Testis (tissue), 3 donors: ENCODE results near the gene ADIRF. TPM values are rescaled to one million over a fixed set of nuclear protein-coding genes. Genes with fewer than 3 reads are reported as not detected.

Source experiments
- DNase-seq: peaks from one replicate; pipeline ENCODE4 v3.0.0-alpha.2; 2019
- H3K27ac ChIP-seq, 2 donors: fragments of 200-600 bp; sonication (generic); one replicate each; pipeline ENCODE4 v1.5.1; 2019
- H3K27me3 ChIP-seq: fragments of 200-600 bp; sonication (generic); one replicate; pipeline ENCODE4 v1.5.1; 2019
- H3K36me3 ChIP-seq: fragments of 200-600 bp; sonication (generic); one replicate; pipeline ENCODE4 v1.5.1; 2017; ENCODE audit warnings: low read depth; ENCODE audit errors: missing control alignments
- H3K4me1 ChIP-seq: fragments of 200-600 bp; sonication (generic); one replicate; pipeline ENCODE4 v1.5.1; 2019
- H3K4me3 ChIP-seq, 2 donors: fragments of 200-600 bp; sonication (generic); one replicate each; pipeline ENCODE4 v1.5.1; 2017 to 2019
- H3K9me3 ChIP-seq: fragments of 200-600 bp; sonication (generic); one replicate; pipeline ENCODE4 v1.5.1; 2017
- POLR2A ChIP-seq: fragments of 450-650 bp; IDR thresholded peaks from one replicate; pipeline ENCODE4 v1.6.1; 2017; ENCODE audit warnings: antibody characterized with exemption, mild to moderate bottlenecking, moderate library complexity
- WGBS, 2 donors: methylation state at CpG; one replicate each; pipeline ENCODE4 v1.1.5; 2018; 5-methylcytosine and 5-hydroxymethylcytosine counted together
- intact Hi-C: fragments of 100-400 bp; cut with DNase I; formaldehyde crosslinking; loops from one replicate; pipeline ENCODE4 v1.15.1; 2023; ENCODE audit warnings: low total_unique reads
- polyA plus RNA-seq: library from polyadenylated mRNA; stranded (reverse); fragments of 350-450 nt; fragmentation: Illumina TruSeq; extraction: RNeasy Lipid Tissue Mini Kit (QIAGEN cat#74804); gene quantifications from one replicate; pipeline ENCODE4 v1.2.3, GENCODE V29; 2014; ENCODE audit warnings: low read depth, low replicate concordance; ENCODE audit not compliant: insufficient read depth
- total RNA-seq, 2 donors: library from RNA; depleted of rRNA; stranded (reverse); fragments of >200 nt; gene quantifications; one replicate each; pipeline ENCODE4 v1.2.3, GENCODE V29; 2016
- TF ChIP-seq, protein P1 (sequence below), 3 experiments: fragments of 450-650 bp in 2 of 3; fragments of 200-600 bp in 1 of 3; sonication (generic) in 1 of 3; IDR thresholded peaks; one replicate each; pipeline ENCODE4 v1.5.1; 2016 to 2019; ENCODE audit warnings: antibody characterized with exemption in 3 of 3, mild to moderate bottlenecking in 2 of 3, moderate library complexity in 1 of 3

Gene ADIRF
- total and polyA plus RNA-seq, 3 donors from 2014 or later: 21.4 to 85.6 (median 35.0) TPM

DNA sequence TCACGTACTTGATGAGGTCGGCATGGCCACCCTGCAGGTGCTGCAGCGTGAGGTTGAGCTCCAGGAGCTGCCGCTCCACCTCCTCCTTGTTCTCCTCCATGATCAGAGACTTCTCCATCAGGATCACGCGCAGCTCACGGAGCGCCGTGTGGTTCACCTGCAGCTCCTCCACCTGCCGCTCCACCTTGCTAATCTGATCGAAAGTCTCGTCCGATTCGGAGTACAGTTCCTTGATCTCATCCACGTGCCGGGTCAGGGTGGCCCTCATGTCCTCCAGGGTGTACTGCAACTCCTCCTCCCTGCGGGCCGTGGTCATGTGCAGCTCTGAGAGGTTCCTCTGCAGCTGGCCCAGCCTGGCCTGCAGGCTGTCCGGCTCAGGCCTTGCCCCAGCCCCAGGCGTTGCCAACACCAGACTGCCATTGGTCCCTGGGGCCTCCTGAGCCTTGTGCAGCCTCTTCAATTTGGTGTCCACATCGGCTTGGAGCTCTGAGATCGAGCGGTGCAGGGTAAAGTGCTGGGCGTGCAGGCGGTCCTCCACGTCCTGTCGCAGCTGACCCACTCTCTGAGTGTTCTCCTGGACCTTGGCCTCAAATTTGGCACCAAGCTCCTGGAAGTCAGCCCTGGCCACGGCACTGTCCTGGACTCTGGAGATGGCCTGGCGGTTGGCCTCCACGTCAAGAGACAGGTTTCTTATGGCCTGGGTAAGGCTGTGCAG is 24.8 kb upstream of the ADIRF start:
- Histone ChIP-seq H3K9me3 (no peaks in the 10 kb centered on the region), H3K4me1 (peaks cover 22% of the 10 kb centered on the region), H3K27ac (no peak overlapping the region), H3K36me3 (no peaks in the 10 kb centered on the region), H3K27me3 (no peaks in the 10 kb centered on the region), H3K4me3 (peak overlapping the region; percentile 21 to 32)
- intact Hi-C loops: no loop called here
- WGBS, 2 donors: 65 to 69% methylated on average over 27 to 30 of the region's 30 CpGs
- TF ChIP-seq, protein P1, sequence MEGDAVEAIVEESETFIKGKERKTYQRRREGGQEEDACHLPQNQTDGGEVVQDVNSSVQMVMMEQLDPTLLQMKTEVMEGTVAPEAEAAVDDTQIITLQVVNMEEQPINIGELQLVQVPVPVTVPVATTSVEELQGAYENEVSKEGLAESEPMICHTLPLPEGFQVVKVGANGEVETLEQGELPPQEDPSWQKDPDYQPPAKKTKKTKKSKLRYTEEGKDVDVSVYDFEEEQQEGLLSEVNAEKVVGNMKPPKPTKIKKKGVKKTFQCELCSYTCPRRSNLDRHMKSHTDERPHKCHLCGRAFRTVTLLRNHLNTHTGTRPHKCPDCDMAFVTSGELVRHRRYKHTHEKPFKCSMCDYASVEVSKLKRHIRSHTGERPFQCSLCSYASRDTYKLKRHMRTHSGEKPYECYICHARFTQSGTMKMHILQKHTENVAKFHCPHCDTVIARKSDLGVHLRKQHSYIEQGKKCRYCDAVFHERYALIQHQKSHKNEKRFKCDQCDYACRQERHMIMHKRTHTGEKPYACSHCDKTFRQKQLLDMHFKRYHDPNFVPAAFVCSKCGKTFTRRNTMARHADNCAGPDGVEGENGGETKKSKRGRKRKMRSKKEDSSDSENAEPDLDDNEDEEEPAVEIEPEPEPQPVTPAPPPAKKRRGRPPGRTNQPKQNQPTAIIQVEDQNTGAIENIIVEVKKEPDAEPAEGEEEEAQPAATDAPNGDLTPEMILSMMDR (IDR thresholded peaks at IDR 0.05): no peak
- no peak for TF ChIP-seq POLR2A
- no peak for DNase-seq

DNA sequence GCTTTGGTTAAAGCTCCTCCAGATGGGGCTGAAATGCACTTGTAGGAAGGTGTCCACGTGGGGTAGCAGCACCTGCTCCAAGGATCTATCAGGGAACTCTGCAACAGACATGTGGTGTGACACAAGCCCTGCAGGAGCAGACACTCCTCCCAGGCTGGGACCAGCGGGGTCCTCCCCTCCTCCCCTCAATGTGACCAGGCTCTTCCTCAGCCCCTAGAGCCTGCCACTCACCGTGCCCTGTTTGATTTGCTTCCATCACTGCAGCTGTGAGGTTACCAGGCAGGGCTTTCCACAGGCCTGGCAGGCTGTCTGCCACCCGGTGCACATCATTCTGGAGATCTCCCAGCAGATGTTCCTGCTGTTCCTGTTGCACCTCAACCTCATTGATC is 24.3 kb upstream of the ADIRF start:
- H3K27me3 ChIP-seq: no peaks in the 10 kb centered on the region
- no peak for TF ChIP-seq POLR2A
- TF ChIP-seq, protein P1 (IDR thresholded peaks at IDR 0.05): no peak
- H3K36me3 ChIP-seq: no peaks in the 10 kb centered on the region
- peaks cover 22% of the 10 kb centered on the region for H3K4me1 ChIP-seq
- H3K27ac ChIP-seq: no peak overlapping the region
- H3K9me3 ChIP-seq: no peaks in the 10 kb centered on the region
- no peak overlapping the region for H3K4me3 ChIP-seq
- 92 to 100% methylated on average over 3 to 4 of the region's 4 CpGs for WGBS, 2 donors
- intact Hi-C loops: no loop called here
- no peak for DNase-seq

DNA sequence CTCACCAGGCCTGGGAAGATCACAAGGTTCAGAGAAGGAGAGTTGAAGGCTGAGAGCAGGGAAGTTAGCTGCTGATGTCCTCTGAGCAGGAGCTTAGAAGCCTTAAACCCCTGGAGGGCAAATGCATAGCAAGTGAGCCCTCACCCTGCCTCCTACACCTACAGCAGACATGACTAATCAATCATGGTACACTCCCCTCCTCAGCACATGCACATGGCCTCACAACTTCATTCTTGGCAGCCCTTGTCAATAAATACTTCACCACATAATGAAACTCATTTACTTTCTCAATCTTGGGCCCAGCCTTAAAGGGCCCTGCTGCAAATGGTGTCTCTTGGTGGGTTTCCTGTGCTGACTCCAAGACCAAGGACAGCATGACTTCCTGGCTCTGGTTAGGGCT is 23.8 kb upstream of the ADIRF start:
- intact Hi-C loops: no loop called here

DNA sequence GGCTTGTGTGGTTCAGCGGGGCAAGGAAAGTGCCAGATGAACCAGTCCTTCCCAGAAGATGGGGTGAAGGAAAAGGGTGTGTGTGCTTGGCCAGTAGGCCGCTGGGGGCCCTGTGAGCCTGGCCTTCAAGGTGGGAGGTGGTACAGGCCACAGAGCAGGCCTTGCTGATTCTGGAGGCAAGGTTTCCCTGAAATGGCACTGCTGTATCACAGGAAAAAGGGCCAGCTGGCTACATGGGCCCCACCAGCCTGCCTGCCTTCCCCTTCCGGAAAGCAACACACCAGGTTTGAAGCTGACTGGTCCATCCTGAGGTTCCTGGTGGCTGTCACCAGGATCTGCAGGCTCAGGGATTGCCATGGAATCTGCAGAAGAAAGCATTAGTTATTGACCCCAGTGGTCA is 23.4 kb upstream of the ADIRF start:
- Histone ChIP-seq H3K4me1 (peaks cover 22% of the 10 kb centered on the region), H3K27me3 (no peaks in the 10 kb centered on the region), H3K4me3 (no peak overlapping the region), H3K9me3 (no peaks in the 10 kb centered on the region), H3K36me3 (no peaks in the 10 kb centered on the region), H3K27ac (no peak overlapping the region)
- TF ChIP-seq, protein P1 (IDR thresholded peaks at IDR 0.05): no peak
- TF ChIP-seq POLR2A: no peak
- 83 to 94% methylated on average over 1 to 3 of the region's 3 CpGs for WGBS, 2 donors
- intact Hi-C loops: no loop called here
- no peak for DNase-seq

More for the DNA sequence above, 23.8 kb upstream of the ADIRF start:
- TF ChIP-seq POLR2A: no peak
- TF ChIP-seq, protein P1 (IDR thresholded peaks at IDR 0.05): no peak
- no peak for DNase-seq
- H3K4me1 ChIP-seq: peaks cover 22% of the 10 kb centered on the region
- H3K9me3 ChIP-seq: no peaks in the 10 kb centered on the region
- no peak overlapping the region for H3K4me3 ChIP-seq
- H3K36me3 ChIP-seq: no peaks in the 10 kb centered on the region
- no peak overlapping the region for H3K27ac ChIP-seq
- H3K27me3 ChIP-seq: no peaks in the 10 kb centered on the region
